ENCODE measurements around the gene POU2AF1.

The POU2AF1 gene

DNA sequence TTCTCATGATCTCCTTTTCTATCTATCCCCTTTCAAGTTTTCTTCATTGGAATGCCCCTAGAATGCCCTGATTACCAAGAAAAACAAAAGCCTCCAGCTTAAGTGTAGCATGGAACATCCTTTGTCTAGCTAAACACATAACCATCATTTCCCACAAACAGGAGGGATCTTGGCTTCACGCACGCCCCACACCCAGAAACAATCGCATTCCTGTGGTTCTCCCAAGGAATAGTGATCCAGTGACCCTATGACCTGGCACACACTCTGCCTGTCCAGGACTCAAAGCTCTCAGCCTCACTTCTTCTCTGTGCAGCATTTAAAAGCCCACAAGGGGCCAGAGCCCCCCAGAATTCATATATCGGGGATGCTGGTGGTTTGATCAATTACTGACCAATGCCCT, 9.3 kb upstream of the POU2AF1 start:
- TF ChIP-seq, protein P1, sequence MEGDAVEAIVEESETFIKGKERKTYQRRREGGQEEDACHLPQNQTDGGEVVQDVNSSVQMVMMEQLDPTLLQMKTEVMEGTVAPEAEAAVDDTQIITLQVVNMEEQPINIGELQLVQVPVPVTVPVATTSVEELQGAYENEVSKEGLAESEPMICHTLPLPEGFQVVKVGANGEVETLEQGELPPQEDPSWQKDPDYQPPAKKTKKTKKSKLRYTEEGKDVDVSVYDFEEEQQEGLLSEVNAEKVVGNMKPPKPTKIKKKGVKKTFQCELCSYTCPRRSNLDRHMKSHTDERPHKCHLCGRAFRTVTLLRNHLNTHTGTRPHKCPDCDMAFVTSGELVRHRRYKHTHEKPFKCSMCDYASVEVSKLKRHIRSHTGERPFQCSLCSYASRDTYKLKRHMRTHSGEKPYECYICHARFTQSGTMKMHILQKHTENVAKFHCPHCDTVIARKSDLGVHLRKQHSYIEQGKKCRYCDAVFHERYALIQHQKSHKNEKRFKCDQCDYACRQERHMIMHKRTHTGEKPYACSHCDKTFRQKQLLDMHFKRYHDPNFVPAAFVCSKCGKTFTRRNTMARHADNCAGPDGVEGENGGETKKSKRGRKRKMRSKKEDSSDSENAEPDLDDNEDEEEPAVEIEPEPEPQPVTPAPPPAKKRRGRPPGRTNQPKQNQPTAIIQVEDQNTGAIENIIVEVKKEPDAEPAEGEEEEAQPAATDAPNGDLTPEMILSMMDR (conservative IDR thresholded peaks at IDR 0.05; ENCODE audit: low read length), result no peak
- no peak overlapping the region for H3K4me3 ChIP-seq (ENCODE audit: low read length)
- DNase-seq (ENCODE audit: low read depth), result no peak

DNA sequence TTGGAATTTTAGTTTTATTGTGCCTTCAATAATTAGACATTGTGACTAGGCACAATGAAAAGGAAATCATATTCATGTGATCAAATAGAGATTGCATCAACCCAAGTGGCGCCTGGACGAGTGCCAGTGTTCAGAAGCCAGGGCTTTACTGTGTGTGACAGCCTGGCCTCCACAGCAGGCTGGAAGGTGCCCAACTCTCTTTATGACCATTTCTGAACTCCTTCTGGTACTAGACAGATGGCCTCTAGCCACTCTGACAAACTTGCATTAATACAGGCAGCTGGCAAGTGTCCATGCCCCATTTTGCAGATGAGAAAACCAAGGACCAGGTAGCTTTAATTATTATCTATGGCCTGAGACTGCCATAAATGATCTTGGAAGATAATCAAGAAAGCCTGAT, 8.3 kb upstream of the POU2AF1 start:
- TF ChIP-seq, protein P1 (conservative IDR thresholded peaks at IDR 0.05; ENCODE audit: low read length), result no peak

DNA sequence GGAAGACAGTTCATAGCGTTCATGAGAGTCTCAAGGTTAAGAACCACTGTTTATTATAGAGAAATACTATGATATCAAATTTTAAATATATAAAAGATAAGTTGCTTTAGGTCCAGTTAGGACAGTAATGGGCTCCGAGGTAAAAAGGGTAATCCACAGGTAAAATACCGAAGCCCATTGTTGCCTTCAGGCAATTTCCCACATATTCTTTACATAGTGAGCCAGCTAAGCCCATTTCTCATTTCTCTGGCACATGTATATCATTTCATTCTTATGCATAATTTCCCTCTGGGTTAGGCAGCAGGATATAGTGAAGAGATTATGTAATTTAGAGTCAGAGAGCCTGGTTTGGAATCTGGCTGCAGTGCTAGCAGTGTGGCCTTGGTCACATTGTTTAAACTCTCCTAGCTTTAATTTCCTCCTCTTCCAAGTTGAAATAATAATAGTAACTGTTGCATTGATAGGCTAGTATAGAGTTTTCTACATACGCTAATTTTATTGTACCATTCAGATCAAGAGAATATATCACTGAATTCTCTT, 7.6 kb upstream of the POU2AF1 start:
- no peak for DNase-seq (ENCODE audit: low read depth)
- TF ChIP-seq, protein P1 (conservative IDR thresholded peaks at IDR 0.05; ENCODE audit: low read length), result no peak
- no peak overlapping the region for H3K4me3 ChIP-seq (ENCODE audit: low read length)

More for the DNA sequence above, 8.3 kb upstream of the POU2AF1 start:
- no peak overlapping the region for H3K4me3 ChIP-seq (ENCODE audit: low read length)
- no peak for DNase-seq (ENCODE audit: low read depth)

DNA sequence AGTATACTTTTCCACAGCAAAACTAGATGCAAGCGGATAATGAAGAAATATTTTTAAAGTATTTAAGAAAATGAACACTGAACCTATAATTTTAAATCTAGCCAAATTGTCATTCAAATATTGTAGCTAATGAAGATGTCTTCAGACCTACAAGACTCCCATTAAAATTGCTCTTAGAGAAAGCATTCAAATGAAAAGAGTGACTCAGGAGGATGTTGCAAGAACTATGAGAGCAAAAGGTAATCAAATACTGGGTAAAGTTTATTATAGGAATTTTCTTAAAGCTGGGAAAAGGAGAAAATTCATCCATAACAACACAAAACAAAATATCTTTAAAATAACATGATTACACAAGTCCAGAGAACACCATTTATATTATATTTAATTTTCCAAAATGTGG, 5.4 kb upstream of the POU2AF1 start:
- DNase-seq (ENCODE audit: low read depth), result no peak
- TF ChIP-seq, protein P1 (conservative IDR thresholded peaks at IDR 0.05; ENCODE audit: low read length), result no peak

DNA sequence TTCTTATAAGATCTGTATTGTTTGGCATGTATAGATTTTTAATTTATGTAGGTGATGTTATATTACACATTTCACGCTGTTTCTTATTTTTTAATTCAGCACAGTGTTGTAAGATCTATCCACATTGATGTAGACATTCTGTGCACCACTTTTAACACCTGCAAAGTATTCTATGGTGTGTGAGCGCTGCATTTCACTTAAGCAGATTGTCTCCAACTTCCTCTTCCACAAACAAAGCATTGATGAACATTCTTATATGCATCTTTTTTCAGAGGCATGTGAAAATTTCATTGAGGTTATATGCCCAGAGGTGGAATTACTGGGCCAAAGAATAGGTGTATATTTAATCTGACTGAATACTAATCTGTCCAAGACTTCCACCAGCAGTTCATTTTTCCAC, 3.4 kb upstream of the POU2AF1 start:
- TF ChIP-seq, protein P1 (conservative IDR thresholded peaks at IDR 0.05; ENCODE audit: low read length), result no peak
- no peak for DNase-seq (ENCODE audit: low read depth)
- no peak overlapping the region for H3K4me3 ChIP-seq (ENCODE audit: low read length)

More for the DNA sequence above, 5.4 kb upstream of the POU2AF1 start:
- H3K4me3 ChIP-seq (ENCODE audit: low read length), result no peak overlapping the region

DNA sequence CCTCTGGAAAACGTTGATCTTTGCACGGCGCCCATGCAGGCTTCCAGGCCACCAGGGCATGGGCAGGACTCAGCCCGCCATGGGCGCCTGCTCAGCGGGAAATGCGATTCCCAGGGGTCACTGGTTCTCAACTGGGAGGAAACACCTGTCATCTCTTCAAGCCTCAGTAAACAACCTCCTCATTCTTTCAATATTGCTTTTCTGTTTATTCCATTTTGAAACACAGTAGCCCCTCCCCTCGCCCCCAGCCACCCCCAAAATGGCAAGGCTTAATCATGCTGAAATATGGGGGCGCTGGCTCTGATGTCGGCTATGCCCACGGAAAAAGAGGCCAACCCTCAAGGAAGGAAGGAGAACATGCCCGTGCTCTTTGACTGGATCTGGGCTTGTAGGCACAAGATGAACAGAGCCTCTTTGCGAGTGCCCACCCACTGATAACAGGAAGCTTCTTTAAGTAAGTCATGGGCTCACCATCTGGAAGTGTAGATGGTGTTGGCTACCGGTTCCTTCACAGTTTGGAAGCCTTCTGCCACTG, 594 bp upstream of the POU2AF1 start:
- no peak overlapping the region for H3K4me3 ChIP-seq (ENCODE audit: low read length)
- TF ChIP-seq, protein P1 (conservative IDR thresholded peaks at IDR 0.05; ENCODE audit: low read length), result no peak
- DNase-seq (ENCODE audit: low read depth), result no peak

DNA sequence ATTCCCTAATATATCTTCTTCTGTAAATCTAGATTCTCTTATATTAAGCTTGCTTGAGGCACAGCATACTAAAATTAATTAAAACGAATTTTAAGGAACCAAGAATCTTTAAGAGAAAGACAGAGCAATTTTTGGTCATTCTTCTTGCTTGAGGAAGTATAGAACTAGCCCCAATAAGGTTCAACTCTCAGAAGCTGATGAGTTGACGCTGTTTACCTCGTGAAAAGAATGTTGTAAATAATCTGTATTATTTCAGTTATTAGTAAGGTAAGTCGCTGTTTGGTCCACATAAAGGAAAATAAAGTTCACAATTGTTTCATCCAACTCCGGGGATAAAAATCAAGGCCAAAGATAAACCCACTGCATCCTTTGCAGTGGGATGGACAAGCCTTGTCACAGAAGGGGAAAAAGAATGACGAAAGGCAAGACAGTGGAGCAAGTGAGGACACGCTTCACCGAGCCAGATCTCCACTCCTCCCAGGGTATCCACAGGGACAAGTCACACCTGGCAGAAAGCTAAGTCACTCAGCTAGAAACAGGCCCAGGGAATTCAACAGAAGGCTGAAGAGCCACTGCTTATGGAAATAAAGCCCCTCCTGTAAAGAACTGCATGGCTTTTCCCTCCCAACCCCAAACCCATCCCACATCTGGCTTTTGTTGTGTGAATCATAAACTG, 752 bp downstream of the POU2AF1 start:
- TF ChIP-seq, protein P1 (conservative IDR thresholded peaks at IDR 0.05; ENCODE audit: low read length), result no peak
- H3K4me3 ChIP-seq (ENCODE audit: low read length), result no peak overlapping the region
- DNase-seq (ENCODE audit: low read depth), result no peak

Data from AG10803 (cell line).